ENCODE results near the gene MGARP. TPM values are rescaled to one million over a fixed set of nuclear protein-coding genes. Genes with fewer than 3 reads are reported as not detected.

MGARP gene
- polyA plus RNA-seq, 1 experiment, result 57.7 TPM

- H3K9me3 ChIP-seq (ENCODE audit: control insufficient read depth, insufficient read depth, low read length), result no peaks in the 10 kb centered on the region
- POLR2A ChIA-PET, result interaction anchor here (0.6 to 1.4 kb wide), 5 partner anchors 12 to 66 kb away, joined by 3 to 6 read pairs (median 4); partner anchors contain the start of gene NAA15
- DNase-seq (ENCODE audit: low read depth, low spot score), result peak; percentile 95
- no peak overlapping the region for H3K4me3 ChIP-seq (ENCODE audit: low read depth, low read length)
- CTCF ChIA-PET, result interaction anchor here (1.8 to 2.2 kb wide), 2 partner anchors 15 to 52 kb away, joined by 8 to 13 read pairs; no protein-coding TSS in a partner anchor
- TF ChIP-seq CTCF (IDR thresholded peaks at IDR 0.05; ENCODE audit: low read depth, low read length), result no peak
- no peaks in the 10 kb centered on the region for H3K27me3 ChIP-seq (ENCODE audit: control insufficient read depth, insufficient read depth, low read length)
- peak overlapping the region; percentile 78 for H3K27ac ChIP-seq (ENCODE audit: low read depth, low read length)
Measured at GRCh38 chr4:139243448-139244365, 36.3 kb downstream of the MGARP start.

GRCh38 chr4:139242511-139243051 is 37.4 kb downstream of the MGARP start:
- DNase-seq (ENCODE audit: low read depth, low spot score), result no peak
- Histone ChIP-seq H3K27me3 (ENCODE audit: control insufficient read depth, insufficient read depth, low read length) (no peaks in the 10 kb centered on the region), H3K27ac (ENCODE audit: low read depth, low read length) (peak overlapping the region; percentile 78), H3K9me3 (ENCODE audit: control insufficient read depth, insufficient read depth, low read length) (no peaks in the 10 kb centered on the region), H3K4me3 (ENCODE audit: low read depth, low read length) (no peak overlapping the region)
- no peak for TF ChIP-seq CTCF (IDR thresholded peaks at IDR 0.05; ENCODE audit: low read depth, low read length)
- ChIA-PET POLR2A (interaction anchor here (1.2 kb wide), 1 partner anchor 24 kb away, joined by 6 read pairs; no protein-coding TSS in a partner anchor), CTCF (interaction anchor here (1.8 kb wide), 1 partner anchor 14 kb away, joined by 13 read pairs; no protein-coding TSS in a partner anchor)

- CTCF ChIA-PET, result interaction anchor here (2.2 kb wide), 1 partner anchor 54 kb away, joined by 6 read pairs; no protein-coding TSS in a partner anchor
- Histone ChIP-seq H3K4me3 (ENCODE audit: low read depth, low read length) (no peak overlapping the region), H3K27ac (ENCODE audit: low read depth, low read length) (no peak overlapping the region), H3K27me3 (ENCODE audit: control insufficient read depth, insufficient read depth, low read length) (no peaks in the 10 kb centered on the region), H3K9me3 (ENCODE audit: control insufficient read depth, insufficient read depth, low read length) (no peaks in the 10 kb centered on the region)
- DNase-seq (ENCODE audit: low read depth, low spot score), result no peak
- POLR2A ChIA-PET, result interaction anchor here (0.6 kb wide), 1 partner anchor 12 kb away, joined by 3 read pairs; no protein-coding TSS in a partner anchor
- TF ChIP-seq CTCF (IDR thresholded peaks at IDR 0.05; ENCODE audit: low read depth, low read length), result no peak
Measured at GRCh38 chr4:139241784-139242151, 38.3 kb downstream of the MGARP start.

- ChIA-PET POLR2A (interaction anchor here (0.6 kb wide), 1 partner anchor 13 kb away, joined by 3 read pairs; no protein-coding TSS in a partner anchor), CTCF (interaction anchor here (2.2 kb wide), 1 partner anchor 55 kb away, joined by 6 read pairs; no protein-coding TSS in a partner anchor)
- Histone ChIP-seq H3K27ac (ENCODE audit: low read depth, low read length) (no peak overlapping the region), H3K9me3 (ENCODE audit: control insufficient read depth, insufficient read depth, low read length) (no peaks in the 10 kb centered on the region; the same call in 1 of the 2 replicates), H3K4me3 (ENCODE audit: low read depth, low read length) (no peak overlapping the region), H3K27me3 (ENCODE audit: control insufficient read depth, insufficient read depth, low read length) (no peaks in the 10 kb centered on the region)
- no peak for TF ChIP-seq CTCF (IDR thresholded peaks at IDR 0.05; ENCODE audit: low read depth, low read length)
- no peak for DNase-seq (ENCODE audit: low read depth, low spot score)
Measured at GRCh38 chr4:139241086-139241783, 38.8 kb downstream of the MGARP start.
